Neural progenitor cell (in vitro differentiated cells): Measurements from ENCODE around the gene ESPL1. TPM values are rescaled to one million over a fixed set of nuclear protein-coding genes. Genes with fewer than 3 reads are reported as not detected.

Source experiments
- DNase-seq: peaks from one replicate; pipeline ENCODE4 v3.0.0-alpha.2; 2016; ENCODE audit warnings: low spot score
- H2AFZ ChIP-seq: fragments of 200-600 bp; sonication (generic); replicated peaks from 2 replicates; pipeline ENCODE4 v1.6.1; 2016; ENCODE audit warnings: antibody characterized with exemption
- H3F3A ChIP-seq: fragments of 200-600 bp; sonication (generic); 2 replicates; pipeline ENCODE4 v1.6.1; 2016; ENCODE audit warnings: antibody characterized with exemption, low read depth
- H3K27ac ChIP-seq: fragments of 200-600 bp; sonication (generic); 2 replicates; pipeline ENCODE4 v1.5.1; 2016; ENCODE audit warnings: mild to moderate bottlenecking
- H3K27me3 ChIP-seq: fragments of 200-600 bp; sonication (generic); 2 replicates; pipeline ENCODE4 v1.6.1; 2016; ENCODE audit warnings: mild to moderate bottlenecking, moderate library complexity
- H3K36me3 ChIP-seq: fragments of 200-600 bp; sonication (generic); 2 replicates; pipeline ENCODE4 v1.5.1; 2016
- H3K4me1 ChIP-seq: fragments of 200-600 bp; sonication (generic); 2 replicates; pipeline ENCODE4 v1.6.1; 2016; ENCODE audit warnings: mixed run types
- H3K4me2 ChIP-seq: fragments of 200-600 bp; sonication (generic); 2 replicates; pipeline ENCODE4 v1.6.1; 2016
- H3K4me3 ChIP-seq: fragments of 200-600 bp; sonication (generic); 2 replicates; pipeline ENCODE4 v1.5.1; 2016
- H3K79me2 ChIP-seq: fragments of 200-600 bp; sonication (generic); 2 replicates; pipeline ENCODE4 v1.6.1; 2016; ENCODE audit warnings: low read depth
- H3K9ac ChIP-seq: fragments of 200-600 bp; sonication (generic); 2 replicates; pipeline ENCODE4 v1.6.1; 2016
- H3K9me3 ChIP-seq: fragments of 200-600 bp; sonication (generic); 2 replicates; pipeline ENCODE4 v1.5.1; 2016; ENCODE audit warnings: low read depth
- H4K20me1 ChIP-seq: fragments of 200-600 bp; sonication (generic); 2 replicates; pipeline ENCODE4 v1.6.1; 2016; ENCODE audit warnings: low read depth
- H3K27ac Mint-ChIP-seq: 3 replicates; pipeline ENCODE4 v1.8.0; 2021; ENCODE audit warnings: mixed read lengths
- H3K27me3 Mint-ChIP-seq: 2 replicates; pipeline ENCODE4 v1.8.0; 2022; ENCODE audit warnings: low read depth, mild to moderate bottlenecking, inconsistent platforms, moderate library complexity, mixed read lengths; ENCODE audit not compliant: insufficient read depth
- H3K36me3 Mint-ChIP-seq: 3 replicates; pipeline ENCODE4 v1.8.0; 2021; ENCODE audit warnings: mixed read lengths
- H3K4me1 Mint-ChIP-seq: 3 replicates; pipeline ENCODE4 v1.8.0; 2021; ENCODE audit warnings: mixed read lengths
- H3K4me3 Mint-ChIP-seq: 3 replicates; pipeline ENCODE4 v1.8.0; 2021; ENCODE audit warnings: mild to moderate bottlenecking, moderate library complexity, mixed read lengths
- H3K9me3 Mint-ChIP-seq: 3 replicates; pipeline ENCODE4 v1.8.0; 2020; ENCODE audit warnings: mixed read lengths
- CTCF ChIP-seq: fragments of 200-600 bp; sonication (generic); IDR thresholded peaks from 2 replicates; pipeline ENCODE4 v1.5.1; 2017; ENCODE audit warnings: antibody characterized with exemption, mild to moderate bottlenecking
- EZH2 ChIP-seq: fragments of 200-600 bp; sonication (generic); IDR thresholded peaks from 2 replicates; pipeline ENCODE4 v1.6.1; 2017; ENCODE audit warnings: antibody characterized with exemption, mild to moderate bottlenecking, moderate library complexity
- EZH2phosphoT487 ChIP-seq: fragments of 200-600 bp; sonication (generic); IDR thresholded peaks from 2 replicates; pipeline ENCODE4 v1.6.1; 2017; ENCODE audit warnings: antibody characterized with exemption
- total RNA-seq: library from RNA; depleted of rRNA; stranded (reverse); fragments of >200 nt; gene quantifications from 2 replicates; pipeline ENCODE4 v1.2.3, GENCODE V29; 2015; ENCODE audit warnings: low replicate concordance

The ESPL1 gene
- total RNA-seq, 1 donor from 2014 or later, result 34.3 TPM

GRCh38 chr12:53268630-53269562, 797 bp downstream of the ESPL1 start:
- no peaks in the 10 kb centered on the region for H3K9me3 Mint-ChIP-seq
- peaks cover 3% of the 10 kb centered on the region for H3K27me3 Mint-ChIP-seq
- Histone ChIP-seq H3K9me3 (no peaks in the 10 kb centered on the region), H3F3A (peaks cover 8% of the 10 kb centered on the region), H3K4me2 (peak overlapping the region; percentile 93), H3K4me1 (peaks cover 24% of the 10 kb centered on the region), H2AFZ (peak overlapping the region; percentile 82), H3K27ac (no peak overlapping the region), H3K9ac (peak overlapping the region; percentile 52), H3K27me3 (no peaks in the 10 kb centered on the region), H3K4me3 (peak overlapping the region; percentile 88), H3K79me2 (peaks cover 36% of the 10 kb centered on the region), H3K36me3 (peaks cover 5% of the 10 kb centered on the region), H4K20me1 (peaks cover 5% of the 10 kb centered on the region)
- no peak for DNase-seq
- TF ChIP-seq CTCF (no peak), EZH2 (no peak), EZH2phosphoT487 (no peak)
- peak overlapping the region; percentile 100 for H3K4me3 Mint-ChIP-seq
- peaks cover 41% of the 10 kb centered on the region for H3K4me1 Mint-ChIP-seq
- H3K36me3 Mint-ChIP-seq, result peaks cover 12% of the 10 kb centered on the region
- H3K27ac Mint-ChIP-seq, result peak overlapping the region; percentile 95

DNA sequence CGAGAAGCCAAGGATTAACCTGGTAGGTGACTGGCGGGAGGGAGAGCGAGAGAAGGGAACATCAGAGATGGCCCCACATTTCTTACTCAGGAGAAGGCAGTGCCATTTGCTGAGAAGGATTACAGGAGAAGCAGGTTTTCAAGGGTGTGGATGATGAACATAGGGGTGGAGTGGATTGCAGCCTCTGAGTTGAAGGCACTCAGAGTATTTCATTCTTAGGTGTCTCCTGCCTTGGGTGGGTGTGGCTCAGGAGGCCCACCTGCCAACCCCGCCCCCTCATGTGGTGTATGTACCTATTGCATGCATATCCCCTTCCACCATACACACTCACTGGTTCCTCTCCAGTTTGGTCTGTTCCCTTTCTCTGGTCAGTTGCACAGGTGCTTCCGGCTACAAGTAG, 6.3 kb downstream of the ESPL1 start:
- Histone ChIP-seq H3K4me3 (no peak overlapping the region), H3K9ac (no peak overlapping the region), H2AFZ (no peak overlapping the region), H3K4me2 (no peak overlapping the region), H3K79me2 (peaks cover 23% of the 10 kb centered on the region), H3K4me1 (peaks cover 13% of the 10 kb centered on the region), H4K20me1 (peaks cover 7% of the 10 kb centered on the region), H3K27me3 (no peaks in the 10 kb centered on the region), H3K9me3 (no peaks in the 10 kb centered on the region), H3F3A (no peaks in the 10 kb centered on the region), H3K27ac (no peak overlapping the region), H3K36me3 (peaks cover 3% of the 10 kb centered on the region)
- Mint-ChIP-seq H3K36me3 (peaks cover 34% of the 10 kb centered on the region), H3K27me3 (peaks cover 7% of the 10 kb centered on the region), H3K4me3 (peak overlapping the region; percentile 18), H3K9me3 (no peaks in the 10 kb centered on the region), H3K4me1 (peaks cover 20% of the 10 kb centered on the region), H3K27ac (no peak overlapping the region)
- DNase-seq, result no peak
- TF ChIP-seq EZH2phosphoT487, result no peak

DNA sequence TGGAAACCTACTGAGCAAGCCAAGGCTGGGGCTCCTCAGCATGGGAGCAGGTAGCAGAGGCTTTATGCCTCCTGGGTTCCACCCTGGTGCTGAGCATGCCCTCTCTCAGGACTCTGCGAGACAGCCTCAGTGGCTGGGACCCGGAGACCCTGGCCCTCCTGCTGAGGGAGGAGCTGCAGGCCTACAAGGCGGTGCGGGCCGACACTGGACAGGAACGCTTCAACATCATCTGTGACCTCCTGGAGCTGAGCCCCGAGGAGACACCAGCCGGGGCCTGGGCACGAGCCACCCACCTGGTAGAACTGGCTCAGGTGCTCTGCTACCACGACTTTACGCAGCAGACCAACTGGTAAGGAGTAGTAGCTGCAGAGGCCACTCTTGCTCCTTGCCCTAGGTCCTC, 8.4 kb downstream of the ESPL1 start:
- Mint-ChIP-seq H3K27ac (no peak overlapping the region), H3K4me3 (no peak overlapping the region), H3K9me3 (no peaks in the 10 kb centered on the region), H3K4me1 (peaks cover 5% of the 10 kb centered on the region), H3K27me3 (peaks cover 7% of the 10 kb centered on the region), H3K36me3 (peaks cover 34% of the 10 kb centered on the region)
- Histone ChIP-seq H2AFZ (no peak overlapping the region), H3K9ac (no peak overlapping the region), H3K27me3 (no peaks in the 10 kb centered on the region), H3K4me2 (no peak overlapping the region), H3K4me1 (no peaks in the 10 kb centered on the region), H4K20me1 (peaks cover 3% of the 10 kb centered on the region), H3K79me2 (peaks cover 2% of the 10 kb centered on the region), H3K9me3 (no peaks in the 10 kb centered on the region), H3K36me3 (peaks cover 4% of the 10 kb centered on the region), H3K27ac (no peak overlapping the region), H3F3A (no peaks in the 10 kb centered on the region), H3K4me3 (no peak overlapping the region)
- DNase-seq, result no peak
- TF ChIP-seq CTCF, result no peak
- TF ChIP-seq EZH2, result no peak
- TF ChIP-seq EZH2phosphoT487, result no peak

DNA sequence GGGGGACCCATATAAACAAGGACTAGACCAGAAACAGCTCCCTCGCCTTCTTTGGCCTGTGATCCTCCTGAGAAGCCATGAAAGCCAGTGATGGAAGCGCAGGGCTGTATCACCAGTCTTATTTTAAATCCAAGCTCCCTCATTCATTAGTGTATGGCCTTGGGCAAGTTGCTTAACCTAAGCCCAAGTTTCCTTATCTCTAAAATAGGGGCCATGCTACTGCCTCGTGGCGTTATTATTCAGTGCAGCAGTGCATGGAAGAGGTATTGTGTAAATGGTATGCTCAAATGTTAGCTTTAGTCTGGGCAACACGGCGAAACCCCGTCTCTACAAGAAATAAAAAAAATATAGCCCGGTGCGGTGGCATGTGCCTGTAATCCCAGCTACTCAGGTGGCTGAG, 9.9 kb downstream of the ESPL1 start:
- Histone ChIP-seq H3K9me3 (no peaks in the 10 kb centered on the region), H3K79me2 (no peaks in the 10 kb centered on the region), H3K27me3 (no peaks in the 10 kb centered on the region), H2AFZ (no peak overlapping the region), H3K9ac (no peak overlapping the region), H3F3A (no peaks in the 10 kb centered on the region), H3K4me3 (no peak overlapping the region), H3K4me2 (no peak overlapping the region), H3K27ac (no peak overlapping the region), H3K4me1 (no peaks in the 10 kb centered on the region), H3K36me3 (peaks cover 4% of the 10 kb centered on the region), H4K20me1 (peaks cover 3% of the 10 kb centered on the region)
- Mint-ChIP-seq H3K36me3 (peaks cover 33% of the 10 kb centered on the region), H3K27ac (no peak overlapping the region), H3K27me3 (peaks cover 7% of the 10 kb centered on the region), H3K9me3 (no peaks in the 10 kb centered on the region), H3K4me1 (no peaks in the 10 kb centered on the region), H3K4me3 (no peak overlapping the region)
- TF ChIP-seq CTCF, result no peak
- no peak for TF ChIP-seq EZH2phosphoT487
- TF ChIP-seq EZH2, result no peak
- DNase-seq, result no peak
